Calu3 (cell line): ENCODE results near the gene PEX1. TPM values are rescaled to one million over a fixed set of nuclear protein-coding genes. Genes with fewer than 3 reads are reported as not detected.
A peak's percentile ranks its signal among the peaks of the same experiment; 100 is the strongest.

ENCODE experiments used
- BruUV-seq: library from RNA; stranded (reverse); fragments of 400-500 nt; replicated peaks from 2 replicates; lab custom pipeline; 2021; lab: Mats Ljungman, UMichigan
- CTCF ChIA-PET: fragments of 300-600 bp; sonication (Branson Sonifier 250); formaldehyde crosslinking; loops from one replicate; lab custom pipeline; 2022; ENCODE audit warnings: antibody characterized with exemption; lab: Charles Lee
- DNase-seq: peaks from one replicate; pipeline ENCODE4 v3.0.0; 2022
- H3K27ac Mint-ChIP-seq: one replicate; pipeline ENCODE4 v1.8.0; 2022; ENCODE audit warnings: mixed read lengths; ENCODE audit not compliant: unreplicated experiment
- H3K27me3 Mint-ChIP-seq: one replicate; pipeline ENCODE4 v1.8.0; 2022; ENCODE audit warnings: mixed read lengths; ENCODE audit not compliant: unreplicated experiment
- H3K36me3 Mint-ChIP-seq: one replicate; pipeline ENCODE4 v1.8.0; 2022; ENCODE audit warnings: mild to moderate bottlenecking, moderate library complexity, mixed read lengths; ENCODE audit not compliant: insufficient read depth, unreplicated experiment
- H3K4me1 Mint-ChIP-seq: one replicate; pipeline ENCODE4 v1.8.0; 2022; ENCODE audit warnings: mild to moderate bottlenecking, low read depth, mixed read lengths; ENCODE audit not compliant: unreplicated experiment
- H3K4me3 Mint-ChIP-seq: one replicate; pipeline ENCODE4 v1.8.0; 2022; ENCODE audit warnings: mild to moderate bottlenecking, low read depth, moderate library complexity, mixed read lengths; ENCODE audit not compliant: unreplicated experiment
- H3K9me3 Mint-ChIP-seq: one replicate; pipeline ENCODE4 v1.8.0; 2022; ENCODE audit warnings: low read depth, mixed read lengths; ENCODE audit not compliant: unreplicated experiment
- intact Hi-C: fragments of 100-400 bp; cut with micrococcal nuclease; formaldehyde crosslinking; loops from one replicate; pipeline ENCODE4 v1.10.0; 2022; ENCODE audit not compliant: unreplicated experiment
- total RNA-seq: library from RNA; stranded (reverse); gene quantifications from 2 replicates; pipeline ENCODE4 v1.2.3, GENCODE V29; 2022
- TF ChIP-seq, protein P1 (sequence below): fragments of 200-600 bp; IDR thresholded peaks from one replicate; pipeline ENCODE4 v1.8.0; 2022; ENCODE audit warnings: antibody characterized with exemption; ENCODE audit not compliant: unreplicated experiment

The PEX1 gene
- total RNA-seq, 1 experiment from 2014 or later, result 10.1 TPM

DNA sequence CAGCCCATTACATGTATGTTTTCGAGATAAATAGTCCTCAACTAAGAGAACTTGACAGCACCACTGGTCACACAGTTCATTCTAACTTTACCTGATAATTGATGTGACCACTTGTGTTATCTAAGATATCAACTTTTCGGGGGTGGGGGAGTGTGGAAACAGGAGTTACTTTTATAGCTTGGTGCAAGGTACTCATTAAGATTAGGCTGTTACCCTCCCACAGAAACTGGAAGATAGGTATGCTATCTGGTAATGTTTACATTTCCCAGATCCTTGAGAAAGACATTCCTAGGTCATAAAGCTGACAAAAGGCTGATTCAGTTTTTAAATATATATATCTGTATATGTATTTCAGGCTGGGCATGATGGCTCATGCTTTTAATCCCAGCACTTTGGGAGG is 61.6 kb downstream of the PEX1 start:
- CTCF ChIA-PET, result interaction anchor here (1.3 kb wide), 1 partner anchor 32 kb away, joined by 3 read pairs; no protein-coding TSS in a partner anchor
- Mint-ChIP-seq H3K36me3 (no peaks in the 10 kb centered on the region), H3K27ac (no peak overlapping the region), H3K27me3 (no peaks in the 10 kb centered on the region), H3K4me1 (no peaks in the 10 kb centered on the region), H3K9me3 (peaks cover 2% of the 10 kb centered on the region), H3K4me3 (no peak overlapping the region)
- TF ChIP-seq, protein P1, sequence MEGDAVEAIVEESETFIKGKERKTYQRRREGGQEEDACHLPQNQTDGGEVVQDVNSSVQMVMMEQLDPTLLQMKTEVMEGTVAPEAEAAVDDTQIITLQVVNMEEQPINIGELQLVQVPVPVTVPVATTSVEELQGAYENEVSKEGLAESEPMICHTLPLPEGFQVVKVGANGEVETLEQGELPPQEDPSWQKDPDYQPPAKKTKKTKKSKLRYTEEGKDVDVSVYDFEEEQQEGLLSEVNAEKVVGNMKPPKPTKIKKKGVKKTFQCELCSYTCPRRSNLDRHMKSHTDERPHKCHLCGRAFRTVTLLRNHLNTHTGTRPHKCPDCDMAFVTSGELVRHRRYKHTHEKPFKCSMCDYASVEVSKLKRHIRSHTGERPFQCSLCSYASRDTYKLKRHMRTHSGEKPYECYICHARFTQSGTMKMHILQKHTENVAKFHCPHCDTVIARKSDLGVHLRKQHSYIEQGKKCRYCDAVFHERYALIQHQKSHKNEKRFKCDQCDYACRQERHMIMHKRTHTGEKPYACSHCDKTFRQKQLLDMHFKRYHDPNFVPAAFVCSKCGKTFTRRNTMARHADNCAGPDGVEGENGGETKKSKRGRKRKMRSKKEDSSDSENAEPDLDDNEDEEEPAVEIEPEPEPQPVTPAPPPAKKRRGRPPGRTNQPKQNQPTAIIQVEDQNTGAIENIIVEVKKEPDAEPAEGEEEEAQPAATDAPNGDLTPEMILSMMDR, result no peak
- no TSS peak for BruUV-seq
- intact Hi-C loops, result no loop called here
- DNase-seq, result no peak

- DNase-seq, result no peak
- H3K9me3 Mint-ChIP-seq, result peaks cover 2% of the 10 kb centered on the region
- no TSS peak for BruUV-seq
- CTCF ChIA-PET, result no interaction called here
- TF ChIP-seq, protein P1, result no peak
- H3K4me3 Mint-ChIP-seq, result no peak overlapping the region
- H3K36me3 Mint-ChIP-seq, result peaks cover 1% of the 10 kb centered on the region
- H3K27ac Mint-ChIP-seq, result no peak overlapping the region
- H3K4me1 Mint-ChIP-seq, result no peaks in the 10 kb centered on the region
- no peaks in the 10 kb centered on the region for H3K27me3 Mint-ChIP-seq
- intact Hi-C loops, result no loop called here
Observed at GRCh38 chr7:92464515-92464914, 63.8 kb downstream of the PEX1 start.

- no peak overlapping the region for H3K27ac Mint-ChIP-seq
- no peaks in the 10 kb centered on the region for H3K9me3 Mint-ChIP-seq
- TF ChIP-seq, protein P1, result no peak
- H3K36me3 Mint-ChIP-seq, result peaks cover 5% of the 10 kb centered on the region
- BruUV-seq, result no TSS peak
- intact Hi-C loops, result no loop called here
- no peak overlapping the region for H3K4me3 Mint-ChIP-seq
- DNase-seq, result no peak
- CTCF ChIA-PET, result no interaction called here
- H3K4me1 Mint-ChIP-seq, result no peaks in the 10 kb centered on the region
- H3K27me3 Mint-ChIP-seq, result no peaks in the 10 kb centered on the region
Observed at GRCh38 chr7:92462560-92462959, 65.8 kb downstream of the PEX1 start.

- CTCF ChIA-PET, result interaction anchor here (1.0 kb wide), 3 partner anchors 13 to 68 kb away, joined by 3 read pairs; partner anchors contain the start of genes GATAD1 and RBM48
- intact Hi-C loops, result no loop called here
Observed at GRCh38 chr7:92461027-92462003, 67.0 kb downstream of the PEX1 start.

More at GRCh38 chr7:92461027-92462003, 67.0 kb downstream of the PEX1 start:
- Mint-ChIP-seq H3K4me3 (no peak overlapping the region), H3K27ac (no peak overlapping the region), H3K4me1 (no peaks in the 10 kb centered on the region), H3K9me3 (no peaks in the 10 kb centered on the region), H3K36me3 (peaks cover 5% of the 10 kb centered on the region), H3K27me3 (no peaks in the 10 kb centered on the region)
- TF ChIP-seq, protein P1, result peak; percentile 45
- BruUV-seq, result no TSS peak
- DNase-seq, result peak; percentile 30
